GM23248 (cell line): ENCODE data around the gene HDAC9.

Source experiments
- EZH2 ChIP-seq: fragments of 200-600 bp; sonication (generic); IDR thresholded peaks from 2 replicates; pipeline ENCODE4 v1.6.1; 2018; ENCODE audit warnings: antibody characterized with exemption, mild to moderate bottlenecking; ENCODE audit not compliant: insufficient read depth, poor library complexity, severe bottlenecking
- EZH2phosphoT487 ChIP-seq: fragments of 200-600 bp; sonication (generic); IDR thresholded peaks from 2 replicates; pipeline ENCODE4 v1.6.1; 2018; ENCODE audit warnings: antibody characterized with exemption, moderate library complexity, mild to moderate bottlenecking, low read depth; ENCODE audit not compliant: insufficient read depth

DNA sequence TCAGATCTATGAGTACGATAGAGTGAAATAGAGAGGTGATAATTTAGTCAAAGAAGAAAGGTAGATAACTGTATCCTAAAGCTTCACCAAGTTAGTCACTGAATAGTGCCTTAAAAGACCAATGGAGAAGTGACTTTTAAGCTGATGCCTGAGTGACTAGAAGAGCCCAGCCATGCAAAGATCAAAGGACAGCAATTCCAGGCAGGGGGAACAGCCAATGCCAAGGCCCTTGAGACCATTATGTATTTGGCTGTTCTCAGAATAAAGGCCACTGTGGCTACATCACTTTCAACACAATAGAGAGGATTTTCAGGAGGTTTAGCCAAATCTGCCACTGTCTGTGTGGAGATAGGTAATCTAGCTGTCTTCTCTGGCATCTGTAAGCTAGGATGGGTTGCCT, 17.8 kb downstream of the HDAC9 start:
- TF ChIP-seq EZH2phosphoT487: no peak
- TF ChIP-seq EZH2: no peak
